ENCODE results near the gene FGFR3.

FGFR3 gene

DNA sequence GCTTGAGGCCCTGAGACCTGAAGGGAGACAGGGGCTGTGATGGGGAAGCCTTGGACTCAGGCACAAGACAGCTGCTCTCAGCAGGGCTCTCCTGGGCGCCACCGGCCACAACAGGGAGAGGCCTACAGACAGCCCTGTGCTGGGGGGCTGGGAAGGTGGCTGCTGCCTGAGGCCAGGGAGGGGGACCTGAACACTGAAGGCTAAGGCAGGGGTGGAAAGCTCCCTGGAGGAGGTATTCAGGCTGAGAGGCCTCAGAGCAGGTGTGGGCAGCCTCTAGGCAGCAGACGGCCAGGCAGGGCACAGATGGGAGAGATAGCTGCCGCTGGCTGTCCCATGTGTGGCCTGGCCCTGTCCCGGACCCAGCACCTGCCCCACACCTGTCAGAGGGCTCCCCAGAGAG lies 38.8 kb upstream of the FGFR3 start:
- TF ChIP-seq, protein P1, sequence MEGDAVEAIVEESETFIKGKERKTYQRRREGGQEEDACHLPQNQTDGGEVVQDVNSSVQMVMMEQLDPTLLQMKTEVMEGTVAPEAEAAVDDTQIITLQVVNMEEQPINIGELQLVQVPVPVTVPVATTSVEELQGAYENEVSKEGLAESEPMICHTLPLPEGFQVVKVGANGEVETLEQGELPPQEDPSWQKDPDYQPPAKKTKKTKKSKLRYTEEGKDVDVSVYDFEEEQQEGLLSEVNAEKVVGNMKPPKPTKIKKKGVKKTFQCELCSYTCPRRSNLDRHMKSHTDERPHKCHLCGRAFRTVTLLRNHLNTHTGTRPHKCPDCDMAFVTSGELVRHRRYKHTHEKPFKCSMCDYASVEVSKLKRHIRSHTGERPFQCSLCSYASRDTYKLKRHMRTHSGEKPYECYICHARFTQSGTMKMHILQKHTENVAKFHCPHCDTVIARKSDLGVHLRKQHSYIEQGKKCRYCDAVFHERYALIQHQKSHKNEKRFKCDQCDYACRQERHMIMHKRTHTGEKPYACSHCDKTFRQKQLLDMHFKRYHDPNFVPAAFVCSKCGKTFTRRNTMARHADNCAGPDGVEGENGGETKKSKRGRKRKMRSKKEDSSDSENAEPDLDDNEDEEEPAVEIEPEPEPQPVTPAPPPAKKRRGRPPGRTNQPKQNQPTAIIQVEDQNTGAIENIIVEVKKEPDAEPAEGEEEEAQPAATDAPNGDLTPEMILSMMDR (IDR thresholded peaks at IDR 0.05; ENCODE audit: extremely low read depth, insufficient read depth, missing control alignments): no peak
- DNase-seq (ENCODE audit: low spot score): no peak
- in situ Hi-C loops (cut with MboI; ENCODE audit: low pct_unique_long_range_greater_than_20kb, low sequenced_read_pairs, unreplicated experiment): no loop called here

DNA sequence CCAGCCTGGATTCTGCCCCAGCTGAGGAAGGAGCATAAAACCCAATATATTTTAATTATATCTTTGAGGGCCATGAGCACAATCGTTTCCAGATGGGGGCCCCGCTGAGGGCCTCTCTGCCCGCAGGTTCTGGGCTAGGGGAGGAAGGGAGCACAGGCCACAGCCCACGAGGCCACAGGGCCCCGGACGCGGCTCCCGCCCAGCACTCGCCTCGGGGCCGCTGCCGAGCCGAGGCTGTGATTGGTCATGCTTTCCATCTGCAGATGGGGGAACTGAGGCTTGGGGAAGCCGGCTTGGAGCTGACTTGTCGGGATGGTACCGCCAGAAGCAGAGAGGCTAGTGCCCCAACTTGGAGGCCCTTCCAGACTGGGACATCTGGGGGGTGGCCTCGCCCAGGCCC lies 37.8 kb upstream of the FGFR3 start:
- TF ChIP-seq, protein P1 (IDR thresholded peaks at IDR 0.05; ENCODE audit: extremely low read depth, insufficient read depth, missing control alignments): no peak
- in situ Hi-C loops (cut with MboI; ENCODE audit: low pct_unique_long_range_greater_than_20kb, low sequenced_read_pairs, unreplicated experiment): no loop called here

DNA sequence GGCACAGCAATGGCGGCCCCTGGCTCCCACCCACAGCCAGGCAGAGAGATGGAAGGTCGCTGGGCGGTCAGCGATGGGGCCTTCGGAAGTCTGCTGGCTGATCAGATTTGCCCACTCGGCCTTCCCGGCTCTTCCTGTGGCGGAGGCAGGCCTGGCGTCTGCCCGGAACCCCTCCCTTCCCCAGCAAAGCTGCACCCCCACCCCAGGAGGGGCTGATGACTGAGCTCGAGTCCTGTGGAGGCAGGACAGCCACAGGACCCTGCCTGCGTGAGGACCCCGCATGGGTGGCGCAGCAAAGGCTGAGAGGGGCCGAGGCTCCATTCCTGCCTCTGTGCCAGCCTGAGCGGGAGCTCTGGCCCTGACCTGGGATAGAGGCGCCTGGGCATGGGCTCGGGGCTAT lies 37.0 kb upstream of the FGFR3 start:
- TF ChIP-seq, protein P1 (IDR thresholded peaks at IDR 0.05; ENCODE audit: extremely low read depth, insufficient read depth, missing control alignments): no peak
- DNase-seq (ENCODE audit: low spot score): no peak
- in situ Hi-C loops (cut with MboI; ENCODE audit: low pct_unique_long_range_greater_than_20kb, low sequenced_read_pairs, unreplicated experiment): no loop called here

More for the DNA sequence above, 37.8 kb upstream of the FGFR3 start:
- DNase-seq (ENCODE audit: low spot score): no peak

DNA sequence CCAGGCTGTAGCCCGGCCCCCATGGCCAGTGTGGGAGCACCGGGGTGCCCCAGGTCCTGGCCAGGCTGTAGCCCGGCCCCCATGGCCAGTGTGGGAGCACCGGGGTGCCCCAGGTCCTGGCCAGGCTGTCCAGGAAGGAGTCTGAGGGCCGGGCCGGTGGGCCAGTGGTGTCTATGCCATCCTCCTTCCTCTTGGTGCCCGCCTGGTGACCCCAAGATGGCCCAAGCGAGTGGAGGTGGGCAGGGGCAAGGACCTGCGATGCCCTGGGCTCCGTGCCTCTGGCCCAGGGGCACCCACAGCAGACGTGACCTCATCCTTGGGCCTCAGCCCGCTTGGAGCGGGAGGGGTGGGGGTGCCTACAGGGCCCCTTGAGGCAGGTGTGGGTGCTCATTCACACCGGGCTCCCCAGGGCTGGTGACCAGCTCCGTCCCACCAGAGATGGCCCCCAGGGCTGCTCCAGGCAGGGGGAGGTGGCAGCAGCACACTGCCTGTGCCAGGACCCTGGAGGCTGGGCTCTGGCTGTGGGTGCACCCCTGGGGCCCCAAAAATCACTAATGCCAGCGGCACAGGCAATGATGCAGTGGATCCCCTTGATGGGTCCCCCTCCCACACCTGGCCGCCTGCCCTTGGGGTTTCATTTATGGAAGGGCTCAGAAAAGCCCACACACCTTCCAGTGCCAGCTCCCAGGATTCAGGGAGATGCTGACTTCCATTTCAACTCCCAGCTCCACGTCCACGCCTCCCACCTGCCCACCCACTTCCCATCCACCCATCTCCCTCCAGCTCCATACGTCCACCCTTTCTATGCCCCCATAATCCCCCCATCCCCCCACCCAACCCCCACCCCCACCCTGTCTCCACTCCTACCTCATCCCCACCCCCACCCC lies 36.0 kb upstream of the FGFR3 start:
- TF ChIP-seq, protein P1 (IDR thresholded peaks at IDR 0.05; ENCODE audit: extremely low read depth, insufficient read depth, missing control alignments): no peak
- no peak for DNase-seq (ENCODE audit: low spot score)
- in situ Hi-C loops (cut with MboI; ENCODE audit: low pct_unique_long_range_greater_than_20kb, low sequenced_read_pairs, unreplicated experiment): no loop called here

DNA sequence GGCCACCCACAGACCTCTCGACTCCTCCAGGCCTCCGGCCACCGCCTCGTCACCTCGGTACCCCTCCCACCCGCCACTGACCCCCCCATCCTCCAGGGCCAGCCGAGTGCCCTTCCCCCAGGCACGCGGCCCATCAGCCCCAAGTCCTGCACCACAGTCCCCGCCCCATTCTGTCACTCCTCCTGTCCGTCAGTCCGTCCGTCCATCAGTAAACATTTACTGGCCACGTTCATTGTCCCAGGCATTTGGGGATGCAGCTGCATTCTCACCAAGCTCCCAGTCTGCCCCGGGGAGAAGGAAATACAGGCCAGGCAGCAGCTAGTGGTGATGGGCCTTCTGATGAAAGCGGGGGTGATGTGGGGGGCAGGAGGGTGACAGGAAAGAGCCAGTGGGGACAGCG lies 35.3 kb upstream of the FGFR3 start:
- no peak for DNase-seq (ENCODE audit: low spot score)
- in situ Hi-C loops (cut with MboI; ENCODE audit: low pct_unique_long_range_greater_than_20kb, low sequenced_read_pairs, unreplicated experiment): no loop called here
- TF ChIP-seq, protein P1 (IDR thresholded peaks at IDR 0.05; ENCODE audit: extremely low read depth, insufficient read depth, missing control alignments): no peak

DNA sequence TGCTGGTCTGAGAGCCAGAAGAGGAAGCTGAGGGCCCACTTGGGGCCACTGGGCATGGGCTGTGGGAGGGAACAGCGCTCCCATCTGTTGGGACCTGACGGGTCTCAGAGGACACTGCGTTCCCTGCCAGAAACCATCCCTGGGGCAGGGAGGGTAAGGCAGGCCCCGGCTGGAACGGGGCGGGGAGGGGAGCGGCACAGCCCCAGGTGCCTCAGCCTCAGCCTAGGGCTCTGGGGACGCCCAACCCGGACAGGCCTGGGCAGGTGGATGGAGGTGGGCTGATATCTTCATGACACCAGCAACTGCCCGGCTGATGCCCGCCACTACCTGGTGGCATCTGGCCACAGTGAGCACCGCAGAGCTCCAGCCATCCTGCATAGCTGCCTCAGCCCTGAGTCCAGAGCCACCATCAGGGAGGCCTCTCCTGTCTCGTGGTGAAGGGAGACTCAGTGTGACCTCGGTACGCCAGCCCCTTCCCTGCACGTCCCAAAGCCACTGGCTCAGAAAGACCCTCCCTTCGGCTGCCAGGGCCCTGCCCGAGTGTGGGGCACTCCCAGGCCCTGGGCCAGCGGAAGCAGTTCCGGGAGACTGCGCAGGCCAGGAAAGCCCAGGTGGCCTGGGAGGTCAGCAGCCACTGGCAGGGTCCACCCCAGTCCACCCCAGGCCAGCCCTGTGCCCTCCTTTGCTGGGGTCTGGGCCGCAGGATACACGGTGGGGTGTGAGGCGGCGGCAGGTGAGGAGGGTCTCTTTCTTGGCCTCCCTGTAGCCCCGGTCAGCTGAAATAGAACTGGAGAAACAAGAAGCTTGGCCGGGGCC lies 34.6 kb upstream of the FGFR3 start:
- DNase-seq (ENCODE audit: low spot score): no peak
- TF ChIP-seq, protein P1 (IDR thresholded peaks at IDR 0.05; ENCODE audit: extremely low read depth, insufficient read depth, missing control alignments): no peak
- in situ Hi-C loops (cut with MboI; ENCODE audit: low pct_unique_long_range_greater_than_20kb, low sequenced_read_pairs, unreplicated experiment): no loop called here

Measured in GM13977 (cell line).